DOHH2 (cell line): ENCODE results near the gene NPY2R.

ENCODE experiments used
- CTCF ChIP-seq: fragments of 200-600 bp; sonication (generic); IDR thresholded peaks from one replicate; pipeline ENCODE4 v1.5.1; 2014; ENCODE audit warnings: antibody characterized with exemption, mild to moderate bottlenecking, low read depth, low read length; ENCODE audit not compliant: poor library complexity, severe bottlenecking
- EZH2phosphoT487 ChIP-seq: fragments of 200-600 bp; sonication (generic); IDR thresholded peaks from 2 replicates; pipeline ENCODE4 v1.6.1; 2017; ENCODE audit warnings: borderline replicate concordance, mild to moderate bottlenecking, antibody characterized with exemption, low read length, moderate library complexity, mixed read lengths

GRCh38 chr4:155197757-155198156 lies 10.7 kb upstream of the NPY2R start:
- TF ChIP-seq CTCF (no peak), EZH2phosphoT487 (no peak)
